C1 segment of cervical spinal cord (tissue), 14 donors: Measurements from ENCODE around the gene TENT5C.

Experiments used
- DNase-seq, 14 donors: peaks; one replicate each; lab custom pipeline; 2025; lab: John Stamatoyannopoulos, UW

The TENT5C gene

GRCh38 chr1:117591252-117591651 lies 14.6 kb upstream of the TENT5C start:
- DNase-seq = no peak

GRCh38 chr1:117592155-117592554 lies 13.7 kb upstream of the TENT5C start:
- no peak for DNase-seq

GRCh38 chr1:117594261-117594990 lies 11.4 kb upstream of the TENT5C start:
- DNase-seq = peak in 1 of 14 donors; percentile 62

GRCh38 chr1:117596023-117596720 lies 9.7 kb upstream of the TENT5C start:
- no peak for DNase-seq

GRCh38 chr1:117598489-117598888 lies 7.4 kb upstream of the TENT5C start:
- DNase-seq = no peak

- no peak for DNase-seq
These were observed 6.3 kb upstream of the TENT5C start for GRCh38 chr1:117599286-117600221.

DNA sequence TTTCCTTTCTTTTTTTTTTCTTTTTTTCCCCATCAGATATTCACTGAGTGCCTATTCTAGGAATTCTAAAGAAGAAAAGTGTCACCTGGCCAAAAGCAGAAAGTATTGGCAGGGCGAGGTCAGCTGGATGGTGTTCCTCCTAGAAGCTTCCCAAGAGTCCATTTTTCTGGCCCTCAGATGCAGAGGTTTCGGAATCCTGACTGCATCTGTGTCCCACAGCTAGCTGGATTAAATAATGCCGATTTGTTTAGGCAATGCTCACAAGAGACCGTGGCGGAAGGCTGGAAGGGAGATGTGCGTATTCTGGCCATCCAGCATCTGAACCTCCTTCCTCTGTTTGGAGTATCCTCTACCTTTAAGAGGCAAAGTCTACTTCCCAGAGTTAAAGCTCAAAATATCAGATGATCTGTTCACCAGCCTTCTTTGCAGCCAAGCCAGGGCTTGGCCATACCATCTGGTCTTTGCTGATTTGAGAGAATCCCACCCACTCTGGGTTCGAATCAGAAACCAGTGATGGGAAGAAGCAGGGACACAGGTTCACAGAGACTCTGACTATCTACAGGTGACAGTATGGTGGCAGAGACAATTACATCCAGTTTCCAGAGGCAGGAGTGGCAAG lies 5.4 kb upstream of the TENT5C start:
- no peak for DNase-seq

GRCh38 chr1:117600966-117601365 lies 4.9 kb upstream of the TENT5C start:
- DNase-seq = peak in 1 of 14 donors; percentile 46

- peak in 1 of 14 donors; percentile 5 for DNase-seq
These were observed 3.0 kb upstream of the TENT5C start for GRCh38 chr1:117602862-117603261.

DNA sequence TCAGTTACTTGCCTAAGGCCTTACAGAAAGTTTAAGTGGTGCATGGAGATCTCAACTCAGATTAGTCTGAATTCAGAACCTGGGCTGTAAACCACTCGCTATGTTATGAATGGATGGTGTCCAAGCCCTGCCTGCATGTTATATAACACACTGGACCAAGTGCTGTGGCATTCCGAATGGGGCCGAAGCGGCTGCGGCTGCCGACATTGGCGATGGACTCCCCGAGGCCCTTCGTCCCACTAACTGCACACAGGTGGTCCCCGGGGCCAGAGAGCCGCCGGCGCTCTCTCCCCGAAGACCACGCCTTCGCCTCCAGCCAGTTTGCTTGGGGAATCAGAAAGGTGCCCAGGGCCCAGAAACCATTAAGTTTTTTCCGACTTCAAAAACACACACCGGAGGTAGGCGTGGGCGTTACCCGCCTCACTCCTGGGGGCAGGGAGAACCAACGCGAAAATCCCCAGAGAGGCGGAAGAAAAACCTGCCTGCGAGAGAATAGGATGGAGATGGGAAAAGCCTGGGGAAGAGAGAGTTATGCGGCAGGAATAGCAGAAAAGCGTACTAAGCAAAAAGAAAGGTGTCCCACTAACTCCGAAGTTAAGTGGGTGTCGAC lies 579 bp upstream of the TENT5C start:
- DNase-seq = peak in 8 of 14 donors; percentile 30 to 67 (median 58)

DNA sequence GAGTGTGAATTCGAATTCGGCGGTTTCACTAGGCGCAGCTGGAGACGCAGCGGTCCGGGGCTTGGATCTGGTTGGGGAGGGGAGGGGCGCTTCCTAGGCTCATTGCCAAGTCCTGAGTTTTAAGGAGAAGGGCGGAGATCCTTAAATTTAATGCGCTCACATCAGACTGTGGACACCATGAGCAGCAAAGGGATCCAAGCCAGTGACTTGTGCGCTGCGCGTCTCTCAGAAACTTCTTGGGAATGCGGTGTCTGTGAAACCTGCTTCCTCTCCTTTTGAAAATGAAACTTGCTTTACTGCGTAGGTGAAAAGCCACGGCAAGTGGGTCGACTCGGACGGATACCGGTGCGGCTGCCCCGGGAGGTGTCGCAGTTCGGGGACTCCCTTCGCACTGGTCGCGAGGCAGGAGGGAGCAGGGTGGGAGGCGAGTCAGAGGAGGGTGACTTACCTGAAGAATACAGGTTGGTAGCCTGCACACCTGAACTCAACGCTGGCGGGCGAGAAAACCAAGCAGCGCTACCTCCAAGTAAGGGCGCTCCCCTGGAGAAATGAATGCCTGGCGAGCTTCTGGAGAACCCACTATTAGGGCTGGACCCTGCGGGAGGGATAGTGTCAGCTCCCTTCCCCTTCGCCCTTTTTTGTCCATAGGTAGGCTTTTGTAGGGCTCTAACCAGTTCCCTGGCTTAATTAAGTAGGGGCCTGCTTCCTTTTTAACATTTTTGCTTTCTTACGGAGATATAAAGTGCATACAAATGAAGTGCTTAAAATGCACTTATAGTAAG lies 992 bp downstream of the TENT5C start:
- no peak for DNase-seq

GRCh38 chr1:117607471-117607870 lies 1.6 kb downstream of the TENT5C start:
- no peak for DNase-seq

DNA sequence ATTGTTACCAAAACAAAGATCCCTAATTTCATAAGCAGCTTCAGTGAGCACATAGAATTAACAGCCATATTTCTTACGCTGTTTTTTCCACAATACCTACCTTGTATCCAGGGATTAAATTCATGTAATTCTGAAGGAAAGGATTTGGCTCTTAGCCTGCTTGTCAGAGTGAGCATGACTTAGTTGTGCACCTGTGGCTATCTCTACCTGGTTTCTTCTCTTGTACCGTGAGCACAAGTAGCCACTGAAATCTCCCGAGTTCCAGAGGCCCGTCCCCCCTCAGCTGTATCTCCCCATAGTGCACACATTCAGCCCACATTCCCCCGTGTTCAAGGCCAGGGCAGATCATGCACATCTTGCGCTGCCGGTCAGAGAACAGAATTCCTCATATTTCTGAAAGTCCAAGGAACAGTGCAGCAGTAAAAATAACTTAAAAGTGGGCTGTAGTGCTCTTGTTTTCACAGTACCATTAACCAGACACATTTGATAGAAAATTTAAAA lies 2.3 kb downstream of the TENT5C start:
- DNase-seq = no peak

- no peak for DNase-seq
These were observed 2.9 kb downstream of the TENT5C start for GRCh38 chr1:117608758-117609157.

- DNase-seq = no peak
These were observed 3.6 kb downstream of the TENT5C start for GRCh38 chr1:117609471-117609911.

DNA sequence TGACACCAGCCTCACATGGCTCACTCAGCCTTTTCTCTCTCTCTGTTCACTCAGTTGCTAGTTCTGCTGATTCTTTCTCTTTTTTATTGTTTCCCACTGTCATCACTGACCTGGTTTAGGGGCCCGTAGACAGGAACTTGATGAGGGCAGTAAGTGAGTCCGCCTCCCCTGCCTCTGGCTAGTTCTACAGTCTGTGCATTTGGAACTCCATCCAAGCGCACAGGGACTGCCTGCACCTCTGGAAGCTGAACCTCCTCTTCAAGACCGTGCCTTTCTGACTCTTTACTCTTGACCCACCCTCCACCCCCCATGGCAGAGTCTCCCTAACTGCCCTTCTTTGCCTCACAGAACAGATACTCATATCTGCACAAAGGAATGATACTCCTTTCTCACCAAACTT lies 4.2 kb downstream of the TENT5C start:
- no peak for DNase-seq

- no peak for DNase-seq
These were observed 5.3 kb downstream of the TENT5C start for GRCh38 chr1:117611121-117611601.

DNA sequence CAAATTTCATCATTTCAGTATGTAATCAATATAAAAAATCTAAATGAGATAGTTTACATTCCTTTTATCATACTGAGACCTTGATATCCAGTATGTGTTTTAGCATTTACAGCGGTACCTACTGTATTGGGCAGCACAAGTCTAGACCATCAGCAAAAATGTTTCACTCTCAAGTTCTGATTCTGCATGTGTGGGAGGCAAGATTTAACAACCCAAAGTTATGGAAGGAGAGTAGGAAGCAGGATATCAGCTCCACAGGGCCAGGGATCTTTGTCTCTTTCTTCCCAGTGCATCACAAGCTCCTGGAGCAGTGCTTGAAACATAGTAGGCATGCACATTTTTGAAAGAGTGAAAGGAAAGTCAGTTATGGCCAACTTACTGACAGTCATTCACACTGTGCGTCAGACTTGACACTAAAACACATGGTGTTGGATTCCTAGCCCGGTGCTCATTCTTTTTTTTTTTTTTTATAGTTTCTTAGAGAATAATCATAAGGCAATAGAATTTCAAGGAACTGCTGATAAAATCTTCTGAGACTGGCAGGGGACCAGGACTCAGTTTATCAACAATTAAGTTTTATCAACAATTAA lies 6.1 kb downstream of the TENT5C start:
- DNase-seq = no peak

DNA sequence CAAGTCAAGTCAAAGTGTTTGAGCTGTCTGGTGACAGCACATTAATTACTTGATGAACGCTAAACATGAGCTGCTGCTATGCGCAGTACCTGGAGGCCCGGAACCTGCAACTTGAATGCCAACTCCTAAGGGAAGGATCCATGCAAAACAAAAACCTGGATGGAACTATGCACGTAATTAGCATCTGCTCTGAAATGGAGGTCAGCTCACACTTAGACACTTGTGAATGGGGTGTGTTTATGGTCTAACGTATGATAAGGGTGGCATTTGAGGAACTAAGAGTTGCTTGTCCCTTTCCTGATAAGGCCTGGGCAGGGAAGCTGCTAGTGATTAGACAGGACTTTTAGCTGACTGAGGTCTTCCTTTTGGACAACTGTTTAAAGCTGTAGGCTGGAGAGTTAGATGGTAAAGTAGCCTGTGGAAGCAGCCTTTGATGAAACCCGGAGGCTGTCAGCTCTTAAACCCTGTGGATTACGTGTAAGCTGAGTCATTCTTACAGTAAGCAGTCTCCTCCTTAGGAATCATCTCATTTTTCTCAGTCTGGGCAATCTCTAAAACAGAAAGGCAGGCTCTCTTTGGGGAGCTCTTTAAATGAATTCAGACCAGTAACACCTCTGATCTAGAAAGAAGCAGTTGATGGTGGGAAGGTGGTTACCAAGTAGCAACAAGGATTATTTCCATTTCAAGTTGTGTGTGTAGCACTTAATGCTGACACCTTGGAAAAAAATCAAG lies 6.8 kb downstream of the TENT5C start:
- no peak for DNase-seq
